ENCODE data around the gene FAM72B. TPM values are rescaled to one million over a fixed set of nuclear protein-coding genes. Genes with fewer than 3 reads are reported as not detected.

FAM72B gene
- total RNA-seq, 1 experiment from 2014 or later = 8.1 TPM

Other genes with a start within 250 kb of the FAM72B start
- 9.7 and 10.8 TPM in 2 replicates for gene SRGAP2C, start 635 bp upstream of the FAM72B start, total RNA-seq (2014; rRNA removed; shearing (Covaris generic); ENCODE audit: low replicate concordance)

Data from MG63 (cell line).